ENCODE data around the gene PLCXD1. TPM values are rescaled to one million over a fixed set of nuclear protein-coding genes. Genes with fewer than 3 reads are reported as not detected.

The PLCXD1 gene
- polyA plus RNA-seq, 2 of the 4 experiments (the other 2 are of a cell fraction), result 64.6 to 67.9 TPM

- DNase-seq (ENCODE audit: low read depth in 1 of 2, low spot score in 1 of 2) (no peak), FAIRE-seq (no peak), ATAC-seq (no peak)
- H3K4me3 ChIP-seq, result no peak overlapping the region
- H3K4me1 ChIP-seq, result no peaks in the 10 kb centered on the region
- no peak overlapping the region for H3K4me2 ChIP-seq
- H3K9me3 ChIP-seq, result no peaks in the 10 kb centered on the region
- ChIA-PET CTCF (no interaction called here), POLR2A (no interaction called here)
- H3K27ac ChIP-seq, result no peak overlapping the region
- 90% methylated on average over 18 of the region's 18 CpGs for WGBS (ENCODE audit: missing lambda C conversion rate)
- TF ChIP-seq HEYL (CRISPR knock-in tag; IDR thresholded peaks at IDR 0.05) (no peak), RARB (CRISPR knock-in tag; IDR thresholded peaks at IDR 0.05) (no peak), JUNB (IDR thresholded peaks at IDR 0.05) (no peak), HES2 (IDR thresholded peaks at IDR 0.05) (no peak), NFE2L2 (conservative IDR thresholded peaks at IDR 0.05; ENCODE audit: low read length) (no peak), TFCP2L1 (CRISPR knock-in tag; IDR thresholded peaks at IDR 0.05) (no peak), E2F6 (IDR thresholded peaks at IDR 0.05; ENCODE audit: borderline replicate concordance, low read depth) (no peak), FOXS1 (CRISPR knock-in tag; IDR thresholded peaks at IDR 0.05) (no peak), CEBPB (IDR thresholded peaks at IDR 0.05) (no peak), NR3C1 (IDR thresholded peaks at IDR 0.05) (no peak), RCOR1 (IDR thresholded peaks at IDR 0.05; ENCODE audit: low read depth, low read length) (no peak)
- TF ChIP-seq, protein P1, sequence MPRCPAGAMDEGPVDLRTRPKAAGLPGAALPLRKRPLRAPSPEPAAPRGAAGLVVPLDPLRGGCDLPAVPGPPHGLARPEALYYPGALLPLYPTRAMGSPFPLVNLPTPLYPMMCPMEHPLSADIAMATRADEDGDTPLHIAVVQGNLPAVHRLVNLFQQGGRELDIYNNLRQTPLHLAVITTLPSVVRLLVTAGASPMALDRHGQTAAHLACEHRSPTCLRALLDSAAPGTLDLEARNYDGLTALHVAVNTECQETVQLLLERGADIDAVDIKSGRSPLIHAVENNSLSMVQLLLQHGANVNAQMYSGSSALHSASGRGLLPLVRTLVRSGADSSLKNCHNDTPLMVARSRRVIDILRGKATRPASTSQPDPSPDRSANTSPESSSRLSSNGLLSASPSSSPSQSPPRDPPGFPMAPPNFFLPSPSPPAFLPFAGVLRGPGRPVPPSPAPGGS (IDR thresholded peaks at IDR 0.05), result no peak
These were observed 68.0 kb downstream of the PLCXD1 start for GRCh38 chrX:349196-349595.

- ATAC-seq, result no peak
- TF ChIP-seq SREBF2 (IDR thresholded peaks at IDR 0.05), result no peak
- no peak for TF ChIP-seq KDM1A (IDR thresholded peaks at IDR 0.05; ENCODE audit: low read depth)
- TF ChIP-seq FOXS1 (CRISPR knock-in tag; IDR thresholded peaks at IDR 0.05), result no peak
- no peak for TF ChIP-seq RFX5 (IDR thresholded peaks at IDR 0.05)
- no peak for TF ChIP-seq EP300 (IDR thresholded peaks at IDR 0.05)
- TF ChIP-seq PHF8 (IDR thresholded peaks at IDR 0.05; ENCODE audit: borderline replicate concordance, low read depth), result no peak
- no peak for TF ChIP-seq MYC (IDR thresholded peaks at IDR 0.05; ENCODE audit: borderline replicate concordance, low read length)
- no peak for TF ChIP-seq RAD21 (conservative IDR thresholded peaks at IDR 0.05 in 1 of 2, IDR thresholded peaks at IDR 0.05 in 1 of 2)
- TF ChIP-seq FOSB (CRISPR knock-in tag; IDR thresholded peaks at IDR 0.05), result no peak
- TF ChIP-seq E2F6 (IDR thresholded peaks at IDR 0.05; ENCODE audit: borderline replicate concordance, low read depth), result no peak
- TF ChIP-seq ZC3H11A (IDR thresholded peaks at IDR 0.05), result no peak
- TF ChIP-seq, protein P2, sequence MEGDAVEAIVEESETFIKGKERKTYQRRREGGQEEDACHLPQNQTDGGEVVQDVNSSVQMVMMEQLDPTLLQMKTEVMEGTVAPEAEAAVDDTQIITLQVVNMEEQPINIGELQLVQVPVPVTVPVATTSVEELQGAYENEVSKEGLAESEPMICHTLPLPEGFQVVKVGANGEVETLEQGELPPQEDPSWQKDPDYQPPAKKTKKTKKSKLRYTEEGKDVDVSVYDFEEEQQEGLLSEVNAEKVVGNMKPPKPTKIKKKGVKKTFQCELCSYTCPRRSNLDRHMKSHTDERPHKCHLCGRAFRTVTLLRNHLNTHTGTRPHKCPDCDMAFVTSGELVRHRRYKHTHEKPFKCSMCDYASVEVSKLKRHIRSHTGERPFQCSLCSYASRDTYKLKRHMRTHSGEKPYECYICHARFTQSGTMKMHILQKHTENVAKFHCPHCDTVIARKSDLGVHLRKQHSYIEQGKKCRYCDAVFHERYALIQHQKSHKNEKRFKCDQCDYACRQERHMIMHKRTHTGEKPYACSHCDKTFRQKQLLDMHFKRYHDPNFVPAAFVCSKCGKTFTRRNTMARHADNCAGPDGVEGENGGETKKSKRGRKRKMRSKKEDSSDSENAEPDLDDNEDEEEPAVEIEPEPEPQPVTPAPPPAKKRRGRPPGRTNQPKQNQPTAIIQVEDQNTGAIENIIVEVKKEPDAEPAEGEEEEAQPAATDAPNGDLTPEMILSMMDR (IDR thresholded peaks at IDR 0.05), result no peak
- 78% methylated on average over 10 of the region's 10 CpGs for WGBS (ENCODE audit: missing lambda C conversion rate)
- Histone ChIP-seq H3K4me3 (no peak overlapping the region), H3K4me1 (no peaks in the 10 kb centered on the region), H3K4me2 (no peak overlapping the region), H3K9me3 (no peaks in the 10 kb centered on the region), H3K27ac (no peak overlapping the region)
- no peak for FAIRE-seq
- CTCF ChIA-PET, result no interaction called here
- POLR2A ChIA-PET, result no interaction called here
- no peak for DNase-seq (ENCODE audit: low read depth in 1 of 2, low spot score in 1 of 2)
These were observed 68.5 kb downstream of the PLCXD1 start for GRCh38 chrX:349702-350101.

Data from A549 (cell line).